Osteocyte (in vitro differentiated cells): Measurements from ENCODE around the gene ANKRA2. TPM values are rescaled to one million over a fixed set of nuclear protein-coding genes. Genes with fewer than 3 reads are reported as not detected.

Source experiments
- DNase-seq: peaks from one replicate; pipeline ENCODE4 v3.0.0; 2021; ENCODE audit warnings: mixed read lengths; ENCODE audit not compliant: unreplicated experiment; ENCODE audit errors: extremely low spot score
- H3K27ac Mint-ChIP-seq: one replicate; pipeline ENCODE4 v1.8.0; 2021; ENCODE audit warnings: mild to moderate bottlenecking, mixed read lengths; ENCODE audit not compliant: unreplicated experiment
- H3K27me3 Mint-ChIP-seq: one replicate; pipeline ENCODE4 v1.8.0; 2021; ENCODE audit warnings: mixed read lengths; ENCODE audit not compliant: unreplicated experiment
- H3K36me3 Mint-ChIP-seq: one replicate; pipeline ENCODE4 v1.8.0; 2021; ENCODE audit warnings: mixed read lengths; ENCODE audit not compliant: unreplicated experiment
- H3K4me1 Mint-ChIP-seq: one replicate; pipeline ENCODE4 v1.8.0; 2021; ENCODE audit warnings: mixed read lengths; ENCODE audit not compliant: unreplicated experiment
- H3K4me3 Mint-ChIP-seq: one replicate; pipeline ENCODE4 v1.8.0; 2021; ENCODE audit warnings: mild to moderate bottlenecking, moderate library complexity, mixed read lengths; ENCODE audit not compliant: unreplicated experiment
- H3K9me3 Mint-ChIP-seq: one replicate; pipeline ENCODE4 v1.8.0; 2021; ENCODE audit warnings: mixed read lengths; ENCODE audit not compliant: unreplicated experiment
- CTCF ChIP-seq: fragments of 200-600 bp; sonication (generic); IDR thresholded peaks from 2 replicates; pipeline ENCODE4 v1.5.0; 2021; ENCODE audit warnings: antibody characterized with exemption, mild to moderate bottlenecking, moderate library complexity
- total RNA-seq: library from RNA; stranded (reverse); gene quantifications from 2 replicates; pipeline ENCODE4 v1.2.1, GENCODE V29; 2021

Gene ANKRA2
- total RNA-seq, 1 donor from 2014 or later: 19.7 TPM

GRCh38 chr5:73539730-73540129 is 25.7 kb downstream of the ANKRA2 start:
- Mint-ChIP-seq H3K4me3 (no peak overlapping the region), H3K4me1 (no peaks in the 10 kb centered on the region), H3K27me3 (peaks cover 36% of the 10 kb centered on the region), H3K27ac (no peak overlapping the region), H3K9me3 (peaks cover 6% of the 10 kb centered on the region), H3K36me3 (no peaks in the 10 kb centered on the region)
- no peak for TF ChIP-seq CTCF
- no peak for DNase-seq

GRCh38 chr5:73534971-73535370 is 30.5 kb downstream of the ANKRA2 start:
- H3K36me3 Mint-ChIP-seq: no peaks in the 10 kb centered on the region
- peak; percentile 4 for DNase-seq
- no peaks in the 10 kb centered on the region for H3K4me1 Mint-ChIP-seq

GRCh38 chr5:73534011-73534644 is 31.3 kb downstream of the ANKRA2 start:
- no peak overlapping the region for H3K27ac Mint-ChIP-seq
- DNase-seq: no peak
- H3K27me3 Mint-ChIP-seq: peaks cover 37% of the 10 kb centered on the region
- H3K4me3 Mint-ChIP-seq: no peak overlapping the region
- H3K4me1 Mint-ChIP-seq: no peaks in the 10 kb centered on the region
- H3K36me3 Mint-ChIP-seq: no peaks in the 10 kb centered on the region
- peaks cover 6% of the 10 kb centered on the region for H3K9me3 Mint-ChIP-seq
- TF ChIP-seq CTCF: no peak

More at GRCh38 chr5:73534971-73535370, 30.5 kb downstream of the ANKRA2 start:
- no peak for TF ChIP-seq CTCF
- peaks cover 38% of the 10 kb centered on the region for H3K27me3 Mint-ChIP-seq
- H3K9me3 Mint-ChIP-seq: peaks cover 6% of the 10 kb centered on the region
- H3K27ac Mint-ChIP-seq: no peak overlapping the region
- no peak overlapping the region for H3K4me3 Mint-ChIP-seq

- DNase-seq: no peak
- no peak for TF ChIP-seq CTCF
- H3K9me3 Mint-ChIP-seq: peaks cover 6% of the 10 kb centered on the region
- no peak overlapping the region for H3K27ac Mint-ChIP-seq
- no peaks in the 10 kb centered on the region for H3K36me3 Mint-ChIP-seq
- H3K4me3 Mint-ChIP-seq: no peak overlapping the region
- H3K27me3 Mint-ChIP-seq: peaks cover 49% of the 10 kb centered on the region
- no peaks in the 10 kb centered on the region for H3K4me1 Mint-ChIP-seq
Observed at GRCh38 chr5:73532195-73532594, 33.2 kb downstream of the ANKRA2 start.

- H3K9me3 Mint-ChIP-seq: peaks cover 6% of the 10 kb centered on the region
- TF ChIP-seq CTCF: no peak
Observed at GRCh38 chr5:73531356-73531755, 34.1 kb downstream of the ANKRA2 start.

More at GRCh38 chr5:73531356-73531755, 34.1 kb downstream of the ANKRA2 start:
- Mint-ChIP-seq H3K4me1 (no peaks in the 10 kb centered on the region), H3K36me3 (no peaks in the 10 kb centered on the region), H3K27ac (no peak overlapping the region), H3K4me3 (no peak overlapping the region), H3K27me3 (peaks cover 49% of the 10 kb centered on the region)
- no peak for DNase-seq
